Fibroblast of skin of right quadriceps (primary cell): Measurements from ENCODE around the gene NEK8.

Experiments
- DNase-seq: peaks from one replicate; pipeline ENCODE4 v3.0.0-alpha.2; 2013

Gene NEK8

DNA sequence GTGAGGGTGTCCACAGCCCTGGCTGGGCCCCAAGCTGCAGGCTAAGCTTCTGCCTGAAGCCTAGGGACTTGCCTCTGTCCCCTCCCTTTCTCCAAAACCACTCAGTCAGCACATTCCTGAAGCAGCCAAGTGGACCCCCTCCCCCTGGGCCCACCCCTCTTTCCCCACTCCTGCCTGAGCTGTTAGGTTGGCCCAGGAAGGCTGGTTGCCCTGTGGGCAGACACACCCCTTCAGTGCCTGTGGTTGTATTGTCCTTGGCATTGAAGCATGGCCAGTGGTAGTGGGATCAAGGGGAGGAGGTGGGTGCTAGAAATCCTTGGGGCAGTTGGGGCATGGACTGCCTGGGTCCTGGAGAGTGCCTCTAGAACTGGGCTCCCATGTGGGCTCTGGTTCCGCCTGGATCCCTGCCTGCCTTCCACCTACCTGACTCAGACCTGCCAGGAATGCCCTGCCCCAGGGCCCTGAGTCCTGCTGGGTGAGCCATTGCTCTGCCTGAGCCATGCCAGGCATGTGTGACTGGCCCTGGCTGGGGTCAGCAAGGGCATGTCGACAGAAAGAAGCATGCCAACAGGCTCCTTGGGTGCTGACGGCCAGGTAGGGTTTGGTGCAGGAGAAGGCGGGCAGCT, 17.3 kb downstream of the NEK8 start:
- DNase-seq, result no peak

DNA sequence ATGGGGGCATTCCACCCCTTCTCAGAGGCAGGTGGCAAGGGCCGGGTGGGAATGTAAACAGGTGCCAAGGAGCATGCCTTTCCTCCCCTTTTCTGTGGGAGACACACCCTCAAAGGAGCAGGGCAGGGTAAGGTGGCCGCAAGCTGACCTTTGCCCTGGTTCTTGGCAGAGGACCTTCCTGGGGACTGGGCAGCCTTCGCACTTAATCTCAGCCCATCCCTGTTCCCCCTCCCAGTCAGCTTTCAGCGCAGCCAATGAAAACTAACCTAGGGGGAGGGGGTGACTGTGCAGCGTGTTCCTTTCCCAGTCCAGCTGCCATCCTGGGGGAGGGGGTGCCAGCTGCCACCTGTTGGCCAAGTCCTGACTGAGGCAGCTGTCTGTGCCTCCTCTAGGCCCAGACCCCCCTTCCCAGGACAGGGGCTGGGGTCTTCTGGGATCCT, 18.0 kb downstream of the NEK8 start:
- DNase-seq, result no peak

DNA sequence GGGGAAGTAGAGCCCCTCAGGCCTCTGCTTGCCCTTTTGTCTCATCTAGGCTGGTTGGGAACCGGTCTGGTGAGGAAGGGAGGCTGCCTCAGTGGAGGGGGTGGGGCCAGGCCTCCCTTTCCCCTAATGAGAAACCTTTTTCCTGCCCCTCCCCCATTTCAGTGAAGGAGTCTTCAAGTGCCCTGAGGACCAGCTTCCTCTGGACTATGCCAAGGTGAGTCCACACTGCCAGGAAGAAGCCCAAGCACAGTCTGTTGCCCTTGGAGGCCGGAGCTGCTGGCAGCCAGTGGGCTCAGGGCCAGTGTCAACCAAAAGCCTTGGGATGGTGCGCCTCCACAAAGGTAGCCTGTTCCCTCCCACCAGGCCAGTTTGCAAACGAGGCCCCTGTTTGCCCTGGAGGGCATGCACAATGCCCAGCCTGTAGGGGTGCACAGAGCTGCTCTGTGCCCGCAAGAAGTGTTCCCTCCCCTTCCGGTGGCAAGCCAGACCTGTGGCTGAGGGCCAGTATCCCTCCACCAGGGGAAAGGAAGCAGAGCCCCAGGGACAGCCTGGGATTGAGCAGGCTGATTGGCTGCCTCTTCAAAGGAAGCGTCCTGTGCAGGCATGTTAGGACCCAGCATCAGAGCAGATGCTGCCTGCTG, 18.6 kb downstream of the NEK8 start:
- DNase-seq, result no peak

DNA sequence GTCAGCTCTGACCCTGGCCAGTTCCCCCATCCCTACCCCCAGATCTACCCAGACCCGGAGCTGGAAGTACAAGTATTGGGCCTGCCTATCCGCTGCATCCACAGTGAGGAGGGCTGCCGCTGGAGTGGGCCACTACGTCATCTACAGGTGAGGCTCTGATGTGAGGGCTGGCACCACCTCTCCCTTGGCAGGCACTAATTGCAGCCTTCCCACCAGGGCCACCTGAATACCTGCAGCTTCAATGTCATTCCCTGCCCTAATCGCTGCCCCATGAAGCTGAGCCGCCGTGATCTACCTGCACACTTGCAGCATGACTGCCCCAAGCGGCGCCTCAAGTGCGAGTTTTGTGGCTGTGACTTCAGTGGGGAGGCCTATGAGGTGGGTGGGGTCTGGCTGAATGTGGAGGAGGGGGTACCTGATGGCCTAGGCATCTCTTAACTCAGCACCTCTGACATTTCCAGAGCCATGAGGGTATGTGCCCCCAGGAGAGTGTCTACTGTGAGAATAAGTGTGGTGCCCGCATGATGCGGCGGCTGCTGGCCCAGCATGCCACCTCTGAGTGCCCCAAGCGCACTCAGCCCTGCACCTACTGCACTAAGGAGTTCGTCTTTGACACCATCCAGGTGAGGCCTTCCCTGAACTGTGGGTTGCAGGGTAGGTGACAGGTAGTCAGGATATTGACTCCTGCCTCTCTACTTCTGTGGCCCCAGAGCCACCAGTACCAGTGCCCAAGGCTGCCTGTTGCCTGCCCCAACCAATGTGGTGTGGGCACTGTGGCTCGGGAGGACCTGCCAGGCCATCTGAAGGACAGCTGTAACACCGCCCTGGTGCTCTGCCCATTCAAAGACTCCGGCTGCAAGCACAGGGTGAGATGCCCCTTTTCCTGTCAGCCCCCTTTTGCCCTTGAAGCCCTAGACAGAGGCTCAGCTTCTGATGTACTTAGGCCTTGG, 19.5 kb downstream of the NEK8 start:
- DNase-seq, result no peak

DNA sequence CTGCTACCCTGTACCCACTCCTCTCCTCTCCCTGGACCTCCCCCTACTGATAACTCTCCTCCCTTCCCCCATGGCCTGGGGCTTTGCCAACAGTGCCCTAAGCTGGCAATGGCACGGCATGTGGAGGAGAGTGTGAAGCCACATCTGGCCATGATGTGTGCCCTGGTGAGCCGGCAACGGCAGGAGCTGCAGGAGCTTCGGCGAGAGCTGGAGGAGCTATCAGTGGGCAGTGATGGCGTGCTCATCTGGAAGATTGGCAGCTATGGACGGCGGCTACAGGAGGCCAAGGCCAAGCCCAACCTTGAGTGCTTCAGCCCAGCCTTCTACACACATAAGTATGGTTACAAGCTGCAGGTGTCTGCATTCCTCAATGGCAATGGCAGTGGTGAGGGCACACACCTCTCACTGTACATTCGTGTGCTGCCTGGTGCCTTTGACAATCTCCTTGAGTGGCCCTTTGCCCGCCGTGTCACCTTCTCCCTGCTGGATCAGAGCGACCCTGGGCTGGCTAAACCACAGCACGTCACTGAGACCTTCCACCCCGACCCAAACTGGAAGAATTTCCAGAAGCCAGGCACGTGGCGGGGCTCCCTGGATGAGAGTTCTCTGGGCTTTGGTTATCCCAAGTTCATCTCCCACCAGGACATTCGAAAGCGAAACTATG, 20.4 kb downstream of the NEK8 start:
- no peak for DNase-seq

GRCh38 chr17:28749516-28750177, 21.1 kb downstream of the NEK8 start:
- DNase-seq, result no peak

- peak; percentile 87 for DNase-seq
Measured at GRCh38 chr17:28750178-28751047, 21.8 kb downstream of the NEK8 start.

DNA sequence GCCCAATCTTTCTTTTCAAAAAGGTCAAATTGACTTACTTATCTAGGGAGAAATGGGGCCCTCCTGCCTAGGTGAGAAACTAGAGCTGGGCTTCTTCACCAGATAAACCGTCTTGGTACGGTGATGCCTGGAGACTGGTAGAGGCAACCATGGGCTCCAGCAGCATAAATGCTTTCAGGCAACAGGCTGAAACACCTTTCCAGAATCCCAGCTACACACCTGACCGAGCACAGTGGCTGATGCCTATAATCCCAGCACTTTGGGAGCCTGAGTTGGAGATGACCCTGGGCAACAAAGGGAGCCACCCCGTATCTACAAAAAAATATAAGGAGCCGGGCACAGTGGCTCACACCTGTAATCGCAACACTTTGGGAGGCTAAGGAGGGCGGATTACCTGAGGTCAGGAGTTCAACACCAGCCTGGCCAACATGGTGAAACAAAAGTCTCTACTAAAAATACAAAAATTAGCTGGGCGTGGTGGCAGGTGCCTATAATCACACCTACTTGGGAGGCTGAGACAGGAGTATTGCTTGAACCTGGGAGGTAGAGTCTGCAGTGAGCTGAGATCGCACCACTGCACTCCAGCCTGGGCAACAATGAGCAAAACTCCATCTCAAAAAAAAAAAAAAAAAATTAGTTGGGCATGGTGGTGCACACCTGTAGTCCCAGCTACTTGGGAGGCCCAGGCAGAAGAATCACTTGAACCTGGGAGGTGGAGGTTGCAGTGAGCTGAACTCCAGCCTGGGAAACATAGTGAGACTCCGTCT, 23.2 kb downstream of the NEK8 start:
- DNase-seq, result no peak

GRCh38 chr17:28755486-28755885, 26.9 kb downstream of the NEK8 start:
- no peak for DNase-seq

GRCh38 chr17:28756049-28756804, 27.6 kb downstream of the NEK8 start:
- no peak for DNase-seq

GRCh38 chr17:28758411-28759121, 30.0 kb downstream of the NEK8 start:
- DNase-seq, result no peak

DNA sequence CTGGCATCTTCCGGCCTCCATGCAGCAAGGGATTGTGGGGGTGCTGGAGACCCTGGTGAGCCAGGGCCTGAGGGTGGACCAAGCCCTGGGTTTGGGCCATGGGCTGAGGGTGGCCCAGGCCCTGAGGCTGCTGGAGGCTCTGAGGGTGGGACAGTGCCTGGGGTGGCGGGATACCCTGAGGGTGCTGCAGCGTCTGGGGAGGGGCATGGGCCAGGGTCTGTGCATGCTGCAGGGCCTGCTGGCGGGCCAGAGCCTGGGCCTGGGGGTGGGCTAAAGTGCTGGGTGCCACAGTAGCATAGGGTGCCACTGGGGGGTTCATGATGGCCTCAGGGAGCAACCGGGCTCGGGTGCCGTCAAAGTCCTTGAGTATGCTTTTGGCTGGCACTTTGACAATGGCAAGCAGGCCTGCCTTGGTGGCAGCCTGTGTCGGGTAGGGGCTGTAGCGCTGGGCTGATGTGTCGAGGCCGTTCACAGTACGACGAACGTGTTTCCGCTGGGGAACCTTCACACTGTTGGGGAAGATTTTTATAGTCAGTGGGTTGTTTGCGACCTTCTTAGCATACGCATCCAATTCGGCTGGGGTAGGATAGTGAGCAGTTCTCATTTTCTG, 30.8 kb downstream of the NEK8 start:
- no peak for DNase-seq

DNA sequence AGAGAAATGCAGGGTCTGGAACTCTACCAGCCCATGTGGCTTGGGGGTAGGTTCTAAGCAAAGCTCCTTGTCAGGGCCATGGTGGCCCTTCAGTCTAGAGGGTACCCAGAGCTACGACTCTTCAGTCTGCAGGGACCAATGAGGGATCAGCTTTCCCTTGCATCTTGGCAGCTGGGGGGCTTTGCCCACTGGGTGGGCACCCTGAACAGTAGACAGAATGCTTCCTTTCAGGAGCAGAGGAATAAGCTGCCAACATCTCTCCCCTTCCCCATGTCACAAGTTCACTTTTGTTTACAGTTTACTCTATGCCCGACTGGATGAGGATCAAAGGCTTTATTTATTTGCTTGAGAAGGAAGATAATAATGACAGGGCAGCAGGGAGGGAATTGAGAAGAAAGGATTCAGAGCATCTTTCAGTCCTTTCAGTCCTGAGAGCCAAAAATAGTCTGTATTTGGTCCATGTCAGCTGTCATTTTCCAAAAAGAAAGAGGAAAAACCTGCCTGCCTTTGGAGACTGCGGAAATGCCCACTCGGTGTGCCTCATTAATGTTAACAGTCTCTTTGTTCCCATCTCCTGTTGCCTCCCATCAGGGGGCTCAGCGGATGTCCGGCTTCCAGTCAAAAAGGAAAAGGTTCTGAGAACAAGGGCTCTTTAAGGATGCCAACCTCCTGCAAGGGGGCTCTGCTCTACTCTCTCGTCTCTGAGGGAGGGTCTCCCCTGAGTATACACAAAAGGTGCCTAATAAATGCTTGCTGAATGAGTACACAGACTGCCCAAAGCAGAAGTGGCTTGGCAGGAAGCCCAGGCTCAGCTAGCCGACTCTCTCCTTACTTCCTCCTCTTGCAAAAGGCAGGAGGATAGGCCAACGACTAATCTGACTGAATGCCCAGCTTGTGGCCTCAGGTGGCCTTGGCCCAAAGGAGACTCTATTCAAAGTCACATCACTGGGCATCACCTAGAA, 32.3 kb downstream of the NEK8 start:
- DNase-seq, result peak; percentile 38

DNA sequence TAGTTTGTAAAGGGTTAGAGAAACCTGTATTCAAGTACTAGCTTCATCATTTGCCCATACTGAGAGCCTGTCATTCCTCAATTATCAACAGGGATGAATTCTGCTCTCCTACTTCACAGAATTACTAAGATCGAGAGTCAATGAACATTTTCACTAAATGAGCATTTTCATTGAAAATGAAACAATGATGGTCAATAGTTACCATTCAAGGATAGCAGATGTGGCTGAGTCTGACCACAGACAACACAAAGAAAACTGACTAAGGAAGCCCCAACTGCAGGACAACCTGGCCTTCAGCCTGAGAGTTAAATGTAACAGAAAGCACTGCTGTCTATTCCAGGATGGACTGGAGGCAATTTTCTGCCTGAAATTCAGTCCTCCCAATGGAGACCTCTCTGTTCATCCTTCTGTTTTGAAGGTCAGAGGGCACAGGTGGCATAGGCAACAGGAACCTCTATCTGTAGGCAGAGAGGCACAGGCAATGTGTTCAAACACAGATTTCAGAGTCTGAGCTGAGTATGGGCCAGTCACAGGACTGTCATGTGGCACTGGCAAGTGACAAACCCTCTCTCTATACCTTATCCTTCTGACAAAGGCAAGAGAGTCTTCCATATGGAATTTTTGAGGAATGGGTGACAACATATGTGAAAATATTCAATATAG, 34.7 kb downstream of the NEK8 start:
- DNase-seq, result no peak

- peak; percentile 72 for DNase-seq
Measured at GRCh38 chr17:28763804-28764266, 35.2 kb downstream of the NEK8 start.

GRCh38 chr17:28765038-28765437, 36.5 kb downstream of the NEK8 start:
- no peak for DNase-seq

DNA sequence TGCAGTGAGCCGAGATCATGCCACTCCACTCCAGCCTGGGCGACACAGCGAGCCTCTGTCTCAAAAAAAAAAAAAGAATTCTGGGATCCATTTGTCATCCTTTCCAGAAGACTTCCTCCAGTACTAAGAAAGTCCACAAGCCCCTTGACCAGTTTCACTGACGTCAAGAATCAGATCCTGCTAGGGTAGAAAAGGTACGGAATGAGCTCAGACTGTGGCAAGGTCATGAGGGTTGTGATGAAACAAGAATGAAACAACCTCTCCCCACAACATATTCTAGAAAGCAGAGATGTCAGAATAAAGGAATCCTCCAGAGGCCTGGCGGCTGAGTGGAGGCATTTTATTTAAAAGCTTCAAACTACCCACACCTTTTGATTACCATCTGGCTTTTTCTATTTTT, 45.1 kb downstream of the NEK8 start:
- DNase-seq, result no peak
